H1 (cell line): ENCODE measurements around the gene CLDN3. TPM values are rescaled to one million over a fixed set of nuclear protein-coding genes. Genes with fewer than 3 reads are reported as not detected.

Source experiments
- CTCF ChIA-PET: fragments of 300-600 bp; sonication (Branson Sonifier 250); formaldehyde crosslinking; loops from one replicate; lab custom pipeline; 2021; ENCODE audit not compliant: partially characterized antibody; lab: Charles Lee
- POLR2A ChIA-PET: fragments of 300-600 bp; sonication (Branson Sonifier 250); formaldehyde crosslinking; loops from one replicate; lab custom pipeline; 2021; ENCODE audit warnings: inconsistent platforms; ENCODE audit not compliant: partially characterized antibody; lab: Charles Lee
- DNase-seq, 2 experiments: peaks; one replicate each; pipeline versions ENCODE4 v3.0.0 to v3.0.0-alpha.2; 2010 to 2022; ENCODE audit warnings: low spot score in 2 of 2, low read depth in 1 of 2, mixed read lengths in 1 of 2
- FAIRE-seq: peaks from 2 replicates; lab custom pipeline; 2011; peaks lifted over from hg19 to GRCh38; lab: Jason Lieb, UNC
- H2AFZ ChIP-seq: 2 replicates; pipeline ENCODE4 v1.8.1; 2012; ENCODE audit warnings: low read length, inconsistent platforms
- H2AK5ac ChIP-seq: 2 replicates; pipeline ENCODE4 v1.6.1; 2013; ENCODE audit warnings: low read depth, low read length
- H2BK120ac ChIP-seq: replicated peaks from 2 replicates; pipeline ENCODE3; 2013; ENCODE audit warnings: low read depth, low read length, inconsistent platforms
- H2BK12ac ChIP-seq: 2 replicates; pipeline ENCODE4 v1.6.1; 2013; ENCODE audit warnings: low read depth, low read length
- H2BK15ac ChIP-seq: 2 replicates; pipeline ENCODE4 v1.6.1; 2013; ENCODE audit warnings: low read length
- H2BK20ac ChIP-seq: 2 replicates; pipeline ENCODE4 v1.6.1; 2013; ENCODE audit warnings: low read length
- H2BK5ac ChIP-seq: 2 replicates; pipeline ENCODE4 v1.6.1; 2013; ENCODE audit warnings: low read depth, low read length
- H3K14ac ChIP-seq: 2 replicates; pipeline ENCODE4 v1.6.1; 2013; ENCODE audit warnings: inconsistent platforms; ENCODE audit not compliant: insufficient read length
- H3K18ac ChIP-seq: 2 replicates; pipeline ENCODE4 v1.6.1; 2013; ENCODE audit warnings: low read length; ENCODE audit errors: extremely low read depth
- H3K23ac ChIP-seq: 2 replicates; pipeline ENCODE4 v1.6.1; 2013; ENCODE audit warnings: inconsistent platforms; ENCODE audit not compliant: insufficient read length
- H3K23me2 ChIP-seq: 2 replicates; pipeline ENCODE4 v1.6.1; 2013; ENCODE audit warnings: low read depth, low read length
- H3K27ac ChIP-seq: 2 replicates; pipeline ENCODE4 v1.6.1; 2011; ENCODE audit warnings: low read depth, low read length, inconsistent platforms
- H3K27me3 ChIP-seq, 4 experiments: replicated peaks in 1 of 4; 1 replicate in 1 of 4; 2 replicates in 3 of 4; pipeline versions ENCODE4 v1.6.1 to v1.8.1; 2011 to 2013; ENCODE audit warnings: low read length in 3 of 4, mild to moderate bottlenecking in 3 of 4, inconsistent platforms in 2 of 4, mixed read lengths in 2 of 4, moderate library complexity in 1 of 4; ENCODE audit not compliant: control insufficient read depth in 3 of 4, insufficient read depth in 3 of 4; ENCODE audit errors: extremely low read depth in 1 of 4
- H3K36me3 ChIP-seq, 4 experiments: 2 replicates each; pipeline versions ENCODE4 v1.6.1 to v1.8.1; 2011 to 2013; ENCODE audit warnings: mild to moderate bottlenecking in 4 of 4, low read length in 3 of 4, moderate library complexity in 2 of 4, control low read depth in 1 of 4, inconsistent platforms in 1 of 4; ENCODE audit not compliant: insufficient read depth in 4 of 4, control insufficient read depth in 2 of 4
- H3K4ac ChIP-seq: replicated peaks from 2 replicates; pipeline ENCODE3; 2013; ENCODE audit warnings: low read length, low read depth, mixed read lengths, inconsistent platforms; ENCODE audit not compliant: insufficient read length
- H3K4me1 ChIP-seq, 4 experiments: replicated peaks in 1 of 4; 1 replicate in 1 of 4; 2 replicates in 3 of 4; pipeline versions ENCODE4 v1.6.1 to v1.8.1; 2011 to 2013; ENCODE audit warnings: low read length in 3 of 4, inconsistent platforms in 2 of 4, mixed read lengths in 1 of 4; ENCODE audit not compliant: insufficient read depth in 4 of 4, control insufficient read depth in 3 of 4
- H3K4me2 ChIP-seq, 2 experiments: 2 replicates each; pipeline versions ENCODE4 v1.6.1 to v1.8.1; 2011 to 2013; ENCODE audit warnings: low read depth in 2 of 2, low read length in 2 of 2, control low read depth in 1 of 2, inconsistent platforms in 1 of 2, mild to moderate bottlenecking in 1 of 2; ENCODE audit not compliant: insufficient read depth in 1 of 2
- H3K4me3 ChIP-seq, 4 experiments: fragments of 200-600, 300-600 bp in 1 of 4; sonication (generic), shearing (Covaris generic), sonication (Bioruptor Twin) in 1 of 4; 2 replicates each; pipeline versions ENCODE4 v1.5.1 to v1.8.1; 2011 to 2016; ENCODE audit warnings: low read length in 4 of 4, low read depth in 3 of 4, control low read depth in 2 of 4, inconsistent platforms in 2 of 4, mild to moderate bottlenecking in 2 of 4, mixed read lengths in 1 of 4, moderate library complexity in 1 of 4; ENCODE audit not compliant: insufficient read depth in 2 of 4; ENCODE audit errors: extremely low read depth in 1 of 4
- H3K56ac ChIP-seq: replicated peaks from 2 replicates; pipeline ENCODE3; 2013; ENCODE audit warnings: low read depth, mild to moderate bottlenecking, mixed read lengths, low read length, inconsistent platforms; ENCODE audit not compliant: insufficient read length
- H3K79me1 ChIP-seq: 2 replicates; pipeline ENCODE4 v1.6.1; 2013; ENCODE audit warnings: low read depth, low read length, control low read depth
- H3K79me2 ChIP-seq, 2 experiments: 2 replicates each; pipeline versions ENCODE4 v1.6.1 to v1.8.1; 2012 to 2013; ENCODE audit warnings: low read length in 2 of 2, mild to moderate bottlenecking in 2 of 2, inconsistent platforms in 1 of 2; ENCODE audit not compliant: insufficient read depth in 2 of 2, control insufficient read depth in 1 of 2
- H3K9ac ChIP-seq, 4 experiments: replicated peaks in 1 of 4; 1 replicate in 1 of 4; 2 replicates in 3 of 4; pipeline versions ENCODE4 v1.6.1 to v1.8.1; 2011 to 2013; ENCODE audit warnings: low read depth in 3 of 4, low read length in 3 of 4, control low read depth in 2 of 4, mild to moderate bottlenecking in 2 of 4, moderate library complexity in 2 of 4, inconsistent platforms in 1 of 4; ENCODE audit errors: extremely low read depth in 1 of 4
- H3K9me3 ChIP-seq, 2 experiments: 2 replicates each; pipeline versions ENCODE4 v1.6.1 to v1.8.1; 2012 to 2013; ENCODE audit warnings: mild to moderate bottlenecking in 2 of 2, moderate library complexity in 2 of 2, control low read depth in 1 of 2, inconsistent platforms in 1 of 2, low read depth in 1 of 2, low read length in 1 of 2, mixed read lengths in 1 of 2; ENCODE audit not compliant: insufficient read depth in 2 of 2
- H4K20me1 ChIP-seq, 2 experiments: replicated peaks in 1 of 2; 2 replicates each; pipeline versions ENCODE3 to v1.8.1; 2011 to 2013; ENCODE audit warnings: inconsistent platforms in 2 of 2, low read length in 2 of 2, mild to moderate bottlenecking in 1 of 2; ENCODE audit not compliant: insufficient read depth in 2 of 2, control insufficient read depth in 1 of 2
- H4K5ac ChIP-seq: 2 replicates; pipeline ENCODE4 v1.6.1; 2013; ENCODE audit warnings: low read length, low read depth, mixed read lengths, inconsistent platforms; ENCODE audit not compliant: insufficient read length
- H4K8ac ChIP-seq: 2 replicates; pipeline ENCODE4 v1.8.0; 2013; ENCODE audit warnings: mild to moderate bottlenecking, moderate library complexity, low read length, inconsistent platforms; ENCODE audit not compliant: insufficient read depth; ENCODE audit errors: extremely low read depth
- H4K91ac ChIP-seq: replicated peaks from 2 replicates; pipeline ENCODE3; 2013; ENCODE audit warnings: low read length, mixed read lengths, inconsistent platforms; ENCODE audit not compliant: insufficient read length
- BCL11A ChIP-seq, 2 experiments: IDR thresholded peaks; one replicate each; pipeline ENCODE4 v1.6.1; 2011; ENCODE audit warnings: low read depth in 2 of 2, low read length in 2 of 2, mild to moderate bottlenecking in 2 of 2
- CBX8 ChIP-seq: fragments of 300-800, 300-1000 bp; sonication (generic); IDR thresholded peaks from 2 replicates; pipeline ENCODE4 v1.7.1; 2016; ENCODE audit warnings: low read depth, low read length, borderline replicate concordance
- CHD1 ChIP-seq: IDR thresholded peaks from 2 replicates; pipeline ENCODE4 v1.6.1; 2012; ENCODE audit warnings: low read depth, low read length, improper control_type of control experiment
- CTBP2 ChIP-seq: IDR thresholded peaks from 2 replicates; pipeline ENCODE4 v1.7.0; 2011; ENCODE audit warnings: borderline replicate concordance, mild to moderate bottlenecking, moderate library complexity, mixed read lengths, low read length; ENCODE audit not compliant: insufficient read depth, insufficient read length
- MAFK ChIP-seq: IDR thresholded peaks from 2 replicates; pipeline ENCODE4 v1.6.1; 2012; ENCODE audit warnings: low read depth, mild to moderate bottlenecking, improper control_type of control experiment, low read length
- NANOG ChIP-seq: IDR thresholded peaks from 2 replicates; pipeline ENCODE4 v1.6.1; 2011; ENCODE audit warnings: low read length, low read depth, mild to moderate bottlenecking, inconsistent platforms; ENCODE audit not compliant: insufficient read depth, poor library complexity, severe bottlenecking
- SAP30 ChIP-seq: fragments of 300-600 bp; sonication (generic); IDR thresholded peaks from 2 replicates; pipeline ENCODE4 v1.7.1; 2012; ENCODE audit warnings: low read length, moderate library complexity, mild to moderate bottlenecking, inconsistent platforms; ENCODE audit not compliant: insufficient read depth, insufficient replicate concordance
- SRF ChIP-seq: IDR thresholded peaks from 2 replicates; pipeline ENCODE4 v1.6.1; 2011; ENCODE audit warnings: mild to moderate bottlenecking, low read depth, low read length, moderate library complexity
- SUZ12 ChIP-seq: fragments of 200-600 bp; sonication (generic); IDR thresholded peaks from 2 replicates; pipeline ENCODE4 v1.6.1; 2012; ENCODE audit warnings: mild to moderate bottlenecking, inconsistent platforms, low read length, moderate library complexity, mixed read lengths
- TAF7 ChIP-seq: optimal IDR thresholded peaks from 2 replicates; pipeline ENCODE3; 2011; ENCODE audit warnings: low read depth, mild to moderate bottlenecking, inconsistent platforms, low read length, moderate library complexity, borderline replicate concordance
- YY1 ChIP-seq: IDR thresholded peaks from 2 replicates; pipeline ENCODE4 v1.6.1; 2011; ENCODE audit warnings: low read depth, mild to moderate bottlenecking, low read length
- WGBS, 2 experiments: shearing (Covaris generic) in 1 of 2; methylation state at CpG; one replicate each; pipeline versions ENCODE4 v1.1.6 to v1.1.7; 2013 to 2015; ENCODE audit warnings: low lambda C conversion rate in 2 of 2, mixed read lengths in 2 of 2, inconsistent platforms in 1 of 2, low coverage in 1 of 2, missing lambda C conversion rate in 1 of 2; ENCODE audit not compliant: insufficient replicate concordance in 2 of 2, insufficient coverage in 1 of 2, insufficient read length in 1 of 2; ENCODE audit errors: extremely low coverage in 1 of 2, missing lambda C conversion rate in 1 of 2; 5-methylcytosine and 5-hydroxymethylcytosine counted together
- polyA plus RNA-seq, 7 experiments: library from polyadenylated mRNA; depleted of rRNA in 3 of 7; stranded (reverse) in 5 of 7; unstranded in 2 of 7; fragments of >200 nt in 5 of 7; fragments of 200-250 nt in 2 of 7; gene quantifications; 1 replicate in 5 of 7; 2 replicates in 1 of 7; 4 replicates in 1 of 7; pipeline versions ENCODE4 v1.2.1 to v1.2.3, GENCODE V29; 2011 to 2013; ENCODE audit warnings: missing spikeins in 2 of 7, mixed read lengths in 2 of 7
- total RNA-seq: library from RNA; stranded (reverse); fragmentation: NEBNext Ultra II Directional; extraction: Animal tissue kit (Norgen Biotek cat#: 25700); gene quantifications from 2 replicates; pipeline ENCODE4 v1.2.1, GENCODE V29; 2021

Gene CLDN3
- total and polyA plus RNA-seq, 2 of the 8 experiments (the other 6 are each of a cell fraction or from before 2014, with no cell fraction given) = 19.1 to 65.2 TPM

DNA sequence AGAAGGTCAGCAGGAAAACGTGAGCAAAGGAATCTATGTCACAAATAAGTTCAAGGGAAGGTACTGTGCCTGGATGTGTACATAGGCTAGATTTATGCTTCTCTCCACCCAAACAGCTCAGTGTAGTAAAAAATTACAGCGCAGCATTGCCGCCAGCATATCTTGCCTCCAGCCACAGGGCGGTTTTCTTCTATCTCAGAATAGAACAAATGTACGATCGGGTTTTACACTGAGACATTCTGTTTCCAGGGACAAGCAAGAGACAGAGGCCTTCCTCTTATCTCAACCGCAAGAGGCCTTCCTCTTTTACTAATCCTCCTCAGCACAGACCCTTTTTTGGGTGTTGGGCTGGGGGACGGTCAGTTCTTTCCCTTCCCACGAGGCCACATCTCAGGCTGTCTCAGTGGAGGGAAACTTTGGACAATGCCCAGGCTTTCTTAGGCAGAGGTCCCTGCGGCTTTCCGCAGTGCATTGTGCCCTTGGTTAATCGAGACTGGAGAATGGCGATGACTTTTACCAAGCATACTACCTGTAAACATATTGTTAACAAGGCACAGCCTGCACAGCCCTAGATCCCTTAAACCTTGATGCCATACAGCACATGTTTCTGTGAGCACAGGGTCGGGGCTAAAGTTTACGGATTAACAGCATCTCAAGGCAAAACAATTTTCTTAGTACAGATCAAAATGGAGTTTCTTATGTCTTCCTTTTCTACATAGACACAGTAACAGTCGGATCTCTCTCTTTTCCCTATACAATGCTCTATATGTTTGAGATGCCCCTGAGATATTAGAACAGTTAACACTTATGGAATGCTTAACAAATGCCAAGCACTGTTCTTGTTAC, 19.9 kb downstream of the CLDN3 start:
- no peak overlapping the region for H2BK20ac ChIP-seq
- H4K20me1 ChIP-seq = no peaks in the 10 kb centered on the region
- WGBS, 2 experiments = 88% methylated on average over 16 of the region's 16 CpGs; no CpG with 5 or more reads in 1 of the 2 experiments
- H2BK120ac ChIP-seq = no peak overlapping the region
- no peak overlapping the region for H2AK5ac ChIP-seq
- H3K36me3 ChIP-seq = no peaks in the 10 kb centered on the region
- H2BK5ac ChIP-seq = no peak overlapping the region
- H3K23me2 ChIP-seq = no peaks in the 10 kb centered on the region
- H4K5ac ChIP-seq = no peak overlapping the region
- no peak overlapping the region for H2AFZ ChIP-seq
- H3K56ac ChIP-seq = no peak overlapping the region
- no peaks in the 10 kb centered on the region for H3K4me1 ChIP-seq
- no peak overlapping the region for H3K9ac ChIP-seq
- H3K23ac ChIP-seq = no peak overlapping the region
- ChIA-PET CTCF (interaction anchor here (0.6 to 1.0 kb wide), 4 partner anchors 11 to 72 kb away, joined by 3 read pairs; partner anchors contain the start of gene ABHD11), POLR2A (interaction anchor here (1.0 to 1.1 kb wide), 2 partner anchors 9 to 106 kb away, joined by 3 to 4 read pairs; no protein-coding TSS in a partner anchor)
- no peak overlapping the region for H4K91ac ChIP-seq
- H2BK15ac ChIP-seq = no peak overlapping the region
- H3K27ac ChIP-seq = no peak overlapping the region
- no peak overlapping the region for H3K18ac ChIP-seq
- H2BK12ac ChIP-seq = no peak overlapping the region
- H3K4me3 ChIP-seq = no peak overlapping the region
- 0 out of 2 replicates have a peak, but pooled peaks cover 2% of the 10 kb centered on the region for H3K79me1 ChIP-seq
- DNase-seq = no peak
- H3K4me2 ChIP-seq = no peak overlapping the region
- no peak overlapping the region for H3K4ac ChIP-seq
- H3K79me2 ChIP-seq = no peaks in the 10 kb centered on the region
- no peaks in the 10 kb centered on the region for H3K27me3 ChIP-seq
- no peak for FAIRE-seq
- no peak overlapping the region for H4K8ac ChIP-seq
- peaks cover 0 to 4% of the 10 kb centered on the region in 2 experiments; a peak in 1 of 4 replicates for H3K9me3 ChIP-seq
- H3K14ac ChIP-seq = no peak overlapping the region
- no peak for TF ChIP-seq SAP30
- TF ChIP-seq NANOG = no peak
- TF ChIP-seq SRF = no peak
- no peak for TF ChIP-seq BCL11A (IDR thresholded peaks at IDR 0.05; ENCODE audit: low read depth in 2 of 2, low read length in 2 of 2)
- TF ChIP-seq SUZ12 = no peak
- TF ChIP-seq CTBP2 = no peak
- no peak for TF ChIP-seq TAF7
- no peak for TF ChIP-seq YY1
- no peak for TF ChIP-seq CBX8
- TF ChIP-seq CHD1 = no peak
- TF ChIP-seq MAFK = no peak
